Esophagus muscularis mucosa (tissue), 4 donors: ENCODE data around the gene RNF213.

Source experiments
- EP300 ChIP-seq: sonication (generic); formaldehyde crosslinking; IDR thresholded peaks from one replicate; pipeline ENCODE4 v1.6.1; 2017; ENCODE audit warnings: antibody characterized with exemption
- POLR2A ChIP-seq: fragments of 450-650 bp; IDR thresholded peaks from one replicate; pipeline ENCODE4 v1.6.1; 2017; ENCODE audit warnings: antibody characterized with exemption, moderate library complexity, mild to moderate bottlenecking, low read depth
- TF ChIP-seq, protein P1 (sequence below), 3 experiments: fragments of 200-600 bp in 2 of 3; fragments of 450-650 bp in 1 of 3; sonication (generic) in 2 of 3; IDR thresholded peaks; one replicate each; pipeline ENCODE4 v1.5.1; 2017 to 2019; ENCODE audit warnings: antibody characterized with exemption in 3 of 3, mild to moderate bottlenecking in 2 of 3, moderate library complexity in 1 of 3

- no peak for TF ChIP-seq EP300
- TF ChIP-seq POLR2A = no peak
- TF ChIP-seq, protein P1, sequence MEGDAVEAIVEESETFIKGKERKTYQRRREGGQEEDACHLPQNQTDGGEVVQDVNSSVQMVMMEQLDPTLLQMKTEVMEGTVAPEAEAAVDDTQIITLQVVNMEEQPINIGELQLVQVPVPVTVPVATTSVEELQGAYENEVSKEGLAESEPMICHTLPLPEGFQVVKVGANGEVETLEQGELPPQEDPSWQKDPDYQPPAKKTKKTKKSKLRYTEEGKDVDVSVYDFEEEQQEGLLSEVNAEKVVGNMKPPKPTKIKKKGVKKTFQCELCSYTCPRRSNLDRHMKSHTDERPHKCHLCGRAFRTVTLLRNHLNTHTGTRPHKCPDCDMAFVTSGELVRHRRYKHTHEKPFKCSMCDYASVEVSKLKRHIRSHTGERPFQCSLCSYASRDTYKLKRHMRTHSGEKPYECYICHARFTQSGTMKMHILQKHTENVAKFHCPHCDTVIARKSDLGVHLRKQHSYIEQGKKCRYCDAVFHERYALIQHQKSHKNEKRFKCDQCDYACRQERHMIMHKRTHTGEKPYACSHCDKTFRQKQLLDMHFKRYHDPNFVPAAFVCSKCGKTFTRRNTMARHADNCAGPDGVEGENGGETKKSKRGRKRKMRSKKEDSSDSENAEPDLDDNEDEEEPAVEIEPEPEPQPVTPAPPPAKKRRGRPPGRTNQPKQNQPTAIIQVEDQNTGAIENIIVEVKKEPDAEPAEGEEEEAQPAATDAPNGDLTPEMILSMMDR (IDR thresholded peaks at IDR 0.05) = no peak
Measured at GRCh38 chr17:80346498-80347275, 86.0 kb downstream of the RNF213 start.
